ENCODE results near the gene SAP25.

- TF ChIP-seq CTCF (IDR thresholded peaks at IDR 0.05) (no peak), POLR2A (IDR thresholded peaks at IDR 0.05) (no peak)
Observed at GRCh38 chr7:100600730-100601038, 27.0 kb upstream of the SAP25 start.

Measured in tibial nerve (tissue), 3 donors.